ENCODE measurements around the gene FAM185A. TPM values are rescaled to one million over a fixed set of nuclear protein-coding genes. Genes with fewer than 3 reads are reported as not detected.

FAM185A gene
- total and polyA plus RNA-seq, 9 of the 15 experiments (the other 6 are each of a cell fraction or from before 2014, with no cell fraction given), result 1.7 to 17.4 (median 10.6) TPM

DNA sequence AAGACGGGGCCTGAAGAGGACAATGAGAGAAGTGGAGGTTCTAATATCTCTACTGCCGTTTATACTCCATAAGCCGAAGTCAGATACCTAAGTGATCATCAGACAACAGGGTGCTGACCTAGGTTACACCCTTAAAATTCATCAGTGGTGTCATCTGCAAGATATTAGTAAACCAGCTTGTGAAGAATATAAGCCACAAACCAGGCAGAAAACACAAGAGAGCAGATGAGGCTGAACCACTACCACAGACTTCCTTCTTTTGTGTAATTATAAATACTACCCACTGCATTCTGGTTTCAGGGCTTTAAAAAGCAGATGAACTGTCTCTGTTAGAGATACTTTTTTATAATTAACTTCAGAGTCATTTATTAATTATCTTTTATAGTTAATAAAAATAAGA is 95.1 kb downstream of the FAM185A start:
- no peak for DNase-seq (ENCODE audit: extremely low read depth in 1 of 4, low spot score in 3 of 4)
- intact Hi-C loops (cut with micrococcal nuclease), result no loop called here

More for the DNA sequence above, 95.1 kb downstream of the FAM185A start:
- FAIRE-seq (no peak), ATAC-seq (no peak)
- Histone ChIP-seq H3K79me2 (ENCODE audit: control insufficient read depth, insufficient read depth, low read length) (no peaks in the 10 kb centered on the region), H3K27ac (ENCODE audit: extremely low read depth, low read depth, low read length) (no peak overlapping the region), H3K27me3 (ENCODE audit: control insufficient read depth in 2 of 2, insufficient read depth in 2 of 2, low read length in 2 of 2) (no peaks in the 10 kb centered on the region), H4K20me1 (replicated peaks; ENCODE audit: control insufficient read depth, insufficient read depth, low read length) (no peaks in the 10 kb centered on the region), H2AFZ (ENCODE audit: low read depth, low read length) (no peak overlapping the region), H3K36me3 (ENCODE audit: control insufficient read depth, insufficient read depth, low read length) (peaks cover 21% of the 10 kb centered on the region), H3K4me3 (no peak overlapping the region), H3K9me1 (ENCODE audit: control insufficient read depth, insufficient read depth, low read length) (no peaks in the 10 kb centered on the region), H3K9ac (ENCODE audit: insufficient read depth in 1 of 2, low read depth in 2 of 2, low read length in 2 of 2) (no peak overlapping the region), H3K4me2 (ENCODE audit: insufficient read depth, low read length) (no peak overlapping the region), H3K4me1 (replicated peaks in 1 of 2; ENCODE audit: control insufficient read depth in 2 of 2, insufficient read depth in 2 of 2, low read length in 2 of 2) (no peaks in the 10 kb centered on the region), H3K9me3 (replicated peaks; ENCODE audit: control insufficient read depth, insufficient read depth, low read depth, low read length) (no peaks in the 10 kb centered on the region)
- CTCF ChIA-PET (ENCODE audit: low intra/inter-chr PET ratio), result no interaction called here
- BruUV-seq (replicated peaks), result no TSS peak
- in situ Hi-C loops (cut with MboI), result no loop called here
- TF ChIP-seq THRA (IDR thresholded peaks at IDR 0.05) (no peak), ZBTB7A (IDR thresholded peaks at IDR 0.05; ENCODE audit: borderline replicate concordance, control insufficient read depth, low read depth, low read length) (no peak), PHF20 (IDR thresholded peaks at IDR 0.05; ENCODE audit: partially characterized antibody) (no peak), BRF1 (IDR thresholded peaks at IDR 0.05; ENCODE audit: borderline replicate concordance, extremely low read depth, insufficient read length) (no peak), ELF2 (CRISPR knock-in tag; IDR thresholded peaks at IDR 0.05) (no peak), JUNB (CRISPR knock-in tag; conservative IDR thresholded peaks at IDR 0.05) (no peak), CHD2 (IDR thresholded peaks at IDR 0.05; ENCODE audit: low read depth, low read length) (no peak), ZNF583 (CRISPR knock-in tag; IDR thresholded peaks at IDR 0.05) (no peak)
- TF ChIP-seq, protein P1, sequence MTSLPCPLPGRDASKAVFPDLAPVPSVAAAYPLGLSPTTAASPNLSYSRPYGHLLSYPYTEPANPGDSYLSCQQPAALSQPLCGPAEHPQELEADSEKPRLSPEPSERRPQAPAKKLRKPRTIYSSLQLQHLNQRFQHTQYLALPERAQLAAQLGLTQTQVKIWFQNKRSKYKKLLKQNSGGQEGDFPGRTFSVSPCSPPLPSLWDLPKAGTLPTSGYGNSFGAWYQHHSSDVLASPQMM (CRISPR knock-in tag; IDR thresholded peaks at IDR 0.05), result no peak
- TF ChIP-seq, protein P2, sequence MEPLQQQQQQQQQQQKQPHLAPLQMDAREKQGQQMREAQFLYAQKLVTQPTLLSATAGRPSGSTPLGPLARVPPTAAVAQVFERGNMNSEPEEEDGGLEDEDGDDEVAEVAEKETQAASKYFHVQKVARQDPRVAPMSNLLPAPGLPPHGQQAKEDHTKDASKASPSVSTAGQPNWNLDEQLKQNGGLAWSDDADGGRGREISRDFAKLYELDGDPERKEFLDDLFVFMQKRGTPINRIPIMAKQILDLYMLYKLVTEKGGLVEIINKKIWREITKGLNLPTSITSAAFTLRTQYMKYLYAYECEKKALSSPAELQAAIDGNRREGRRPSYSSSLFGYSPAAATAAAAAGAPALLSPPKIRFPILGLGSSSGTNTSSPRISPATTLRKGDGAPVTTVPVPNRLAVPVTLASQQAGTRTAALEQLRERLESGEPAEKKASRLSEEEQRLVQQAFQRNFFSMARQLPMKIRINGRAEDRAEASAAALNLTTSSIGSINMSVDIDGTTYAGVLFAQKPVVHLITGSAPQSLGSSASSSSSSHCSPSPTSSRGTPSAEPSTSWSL (CRISPR knock-in tag; IDR thresholded peaks at IDR 0.05; ENCODE audit: borderline replicate concordance), result no peak
- TF ChIP-seq, protein P3, sequence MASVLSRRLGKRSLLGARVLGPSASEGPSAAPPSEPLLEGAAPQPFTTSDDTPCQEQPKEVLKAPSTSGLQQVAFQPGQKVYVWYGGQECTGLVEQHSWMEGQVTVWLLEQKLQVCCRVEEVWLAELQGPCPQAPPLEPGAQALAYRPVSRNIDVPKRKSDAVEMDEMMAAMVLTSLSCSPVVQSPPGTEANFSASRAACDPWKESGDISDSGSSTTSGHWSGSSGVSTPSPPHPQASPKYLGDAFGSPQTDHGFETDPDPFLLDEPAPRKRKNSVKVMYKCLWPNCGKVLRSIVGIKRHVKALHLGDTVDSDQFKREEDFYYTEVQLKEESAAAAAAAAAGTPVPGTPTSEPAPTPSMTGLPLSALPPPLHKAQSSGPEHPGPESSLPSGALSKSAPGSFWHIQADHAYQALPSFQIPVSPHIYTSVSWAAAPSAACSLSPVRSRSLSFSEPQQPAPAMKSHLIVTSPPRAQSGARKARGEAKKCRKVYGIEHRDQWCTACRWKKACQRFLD (CRISPR knock-in tag; IDR thresholded peaks at IDR 0.05), result no peak
- TF ChIP-seq, protein P4, sequence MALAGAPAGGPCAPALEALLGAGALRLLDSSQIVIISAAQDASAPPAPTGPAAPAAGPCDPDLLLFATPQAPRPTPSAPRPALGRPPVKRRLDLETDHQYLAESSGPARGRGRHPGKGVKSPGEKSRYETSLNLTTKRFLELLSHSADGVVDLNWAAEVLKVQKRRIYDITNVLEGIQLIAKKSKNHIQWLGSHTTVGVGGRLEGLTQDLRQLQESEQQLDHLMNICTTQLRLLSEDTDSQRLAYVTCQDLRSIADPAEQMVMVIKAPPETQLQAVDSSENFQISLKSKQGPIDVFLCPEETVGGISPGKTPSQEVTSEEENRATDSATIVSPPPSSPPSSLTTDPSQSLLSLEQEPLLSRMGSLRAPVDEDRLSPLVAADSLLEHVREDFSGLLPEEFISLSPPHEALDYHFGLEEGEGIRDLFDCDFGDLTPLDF (CRISPR knock-in tag; IDR thresholded peaks at IDR 0.05), result no peak
- 89% methylated on average over 3 of the region's 3 CpGs for WGBS (ENCODE audit: insufficient coverage, low coverage, missing lambda C conversion rate)
- POLR2A ChIA-PET, result interaction anchor here (1.2 to 1.6 kb wide), 2 partner anchors 8 to 26 kb away, joined by 5 to 6 read pairs; no protein-coding TSS in a partner anchor

Data from K562 (cell line).